Lower leg skin (tissue), 3 donors: ENCODE measurements around the gene PDCD5.

Experiments used
- POLR2A ChIP-seq, 2 donors: fragments of 450-650 bp; IDR thresholded peaks; one replicate each; pipeline ENCODE4 v1.6.1; 2016 to 2017; ENCODE audit warnings: antibody characterized with exemption in 2 of 2, mild to moderate bottlenecking in 1 of 2, moderate library complexity in 1 of 2
- TF ChIP-seq, protein P1 (sequence below), 3 donors: fragments of 450-650 bp; IDR thresholded peaks; one replicate each; pipeline ENCODE4 v1.5.1; 2016; ENCODE audit warnings: antibody characterized with exemption in 3 of 3, mild to moderate bottlenecking in 3 of 3, moderate library complexity in 2 of 3

DNA sequence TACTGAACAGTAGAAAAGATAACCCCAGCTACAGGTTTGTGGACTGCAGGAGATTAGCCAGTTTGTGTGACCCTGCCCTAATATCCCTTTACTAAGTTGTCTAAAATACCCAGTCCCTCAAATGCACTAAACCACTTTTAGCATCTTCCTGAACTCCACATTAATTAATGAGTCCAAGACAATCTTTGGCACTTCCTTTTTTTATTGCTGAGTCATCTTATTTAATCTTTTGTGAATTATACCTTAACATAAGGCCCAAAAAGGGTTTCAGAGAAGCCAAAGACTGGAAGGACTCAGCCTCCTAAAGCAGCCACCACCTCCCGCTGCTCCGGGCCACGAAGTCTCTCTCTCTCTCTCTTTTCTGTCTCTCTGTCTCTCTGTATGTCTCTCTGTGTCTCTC lies 48.8 kb upstream of the PDCD5 start:
- TF ChIP-seq POLR2A (IDR thresholded peaks at IDR 0.05) = no peak
- TF ChIP-seq, protein P1, sequence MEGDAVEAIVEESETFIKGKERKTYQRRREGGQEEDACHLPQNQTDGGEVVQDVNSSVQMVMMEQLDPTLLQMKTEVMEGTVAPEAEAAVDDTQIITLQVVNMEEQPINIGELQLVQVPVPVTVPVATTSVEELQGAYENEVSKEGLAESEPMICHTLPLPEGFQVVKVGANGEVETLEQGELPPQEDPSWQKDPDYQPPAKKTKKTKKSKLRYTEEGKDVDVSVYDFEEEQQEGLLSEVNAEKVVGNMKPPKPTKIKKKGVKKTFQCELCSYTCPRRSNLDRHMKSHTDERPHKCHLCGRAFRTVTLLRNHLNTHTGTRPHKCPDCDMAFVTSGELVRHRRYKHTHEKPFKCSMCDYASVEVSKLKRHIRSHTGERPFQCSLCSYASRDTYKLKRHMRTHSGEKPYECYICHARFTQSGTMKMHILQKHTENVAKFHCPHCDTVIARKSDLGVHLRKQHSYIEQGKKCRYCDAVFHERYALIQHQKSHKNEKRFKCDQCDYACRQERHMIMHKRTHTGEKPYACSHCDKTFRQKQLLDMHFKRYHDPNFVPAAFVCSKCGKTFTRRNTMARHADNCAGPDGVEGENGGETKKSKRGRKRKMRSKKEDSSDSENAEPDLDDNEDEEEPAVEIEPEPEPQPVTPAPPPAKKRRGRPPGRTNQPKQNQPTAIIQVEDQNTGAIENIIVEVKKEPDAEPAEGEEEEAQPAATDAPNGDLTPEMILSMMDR (IDR thresholded peaks at IDR 0.05) = no peak
